Adrenal gland (tissue), 12 donors: ENCODE results near the gene HOXC11. TPM values are rescaled to one million over a fixed set of nuclear protein-coding genes. Genes with fewer than 3 reads are reported as not detected.

Experiments
- DNase-seq, 7 donors: peaks; one replicate each; pipeline ENCODE4 v3.0.0-alpha.2; 2019 to 2020
- H3K27ac ChIP-seq, 5 donors: fragments of 200-600 bp; sonication (generic) in 4 of 5; 1 replicate in 3 of 5; 2 replicates in 2 of 5; pipeline versions ENCODE4 v1.5.1 to v1.8.0; 2016 to 2020; ENCODE audit warnings: mild to moderate bottlenecking in 1 of 5
- H3K27me3 ChIP-seq: fragments of 200-600 bp; 2 replicates; pipeline ENCODE4 v1.8.0; 2021
- H3K36me3 ChIP-seq, 2 donors: fragments of 200-600 bp; replicated peaks in 1 of 2; 1 replicate in 1 of 2; 2 replicates in 1 of 2; pipeline versions ENCODE4 v1.5.1 to v1.8.0; 2018 to 2022
- H3K4me1 ChIP-seq, 2 donors: fragments of 200-600 bp; replicated peaks in 1 of 2; 1 replicate in 1 of 2; 2 replicates in 1 of 2; pipeline versions ENCODE4 v1.5.1 to v1.8.0; 2018 to 2021
- H3K4me3 ChIP-seq, 4 donors: fragments of 200-600 bp; sonication (generic) in 3 of 4; one replicate each; pipeline ENCODE4 v1.5.1; 2016 to 2018
- H3K9me3 ChIP-seq, 3 donors: fragments of 200-600 bp; sonication (generic) in 1 of 3; replicated peaks in 1 of 3; 1 replicate in 2 of 3; 2 replicates in 1 of 3; pipeline versions ENCODE4 v1.5.1 to v1.8.0; 2016 to 2021
- CTCF ChIP-seq, 6 experiments: fragments of 450-650 bp in 4 of 6; fragments of 200-600 bp in 2 of 6; sonication (generic) in 1 of 6; IDR thresholded peaks; 1 replicate in 5 of 6; 2 replicates in 1 of 6; pipeline versions ENCODE4 v1.5.1 to v1.8.0; 2016 to 2021; ENCODE audit warnings: antibody characterized with exemption in 6 of 6, mild to moderate bottlenecking in 2 of 6, moderate library complexity in 1 of 6
- POLR2A ChIP-seq, 2 donors: fragments of 450-650 bp; IDR thresholded peaks; one replicate each; pipeline ENCODE4 v1.6.1; 2017; ENCODE audit warnings: antibody characterized with exemption in 2 of 2, mild to moderate bottlenecking in 2 of 2, moderate library complexity in 1 of 2
- WGBS, 4 donors: extraction: QIAGEN DNeasy Blood & Tissue Kit in 2 of 4; methylation state at CpG; one replicate each; pipeline versions ENCODE4 v1.1.5 to v1.1.7; 2013 to 2017; 5-methylcytosine and 5-hydroxymethylcytosine counted together
- intact Hi-C, 2 donors: fragments of 100-400 bp; cut with DNase I; formaldehyde crosslinking; loops; one replicate each; pipeline versions ENCODE4 v1.14.1 to v1.15.0; 2022 to 2023
- polyA plus RNA-seq, 3 donors: library from polyadenylated mRNA; stranded (reverse); fragments of 200-250 nt in 2 of 3; fragments of 350-450 nt in 1 of 3; fragmentation: Illumina TruSeq in 1 of 3; extraction: RNeasy Lipid Tissue Mini Kit (QIAGEN cat#74804) in 1 of 3; gene quantifications; one replicate each; pipeline ENCODE4 v1.2.3, GENCODE V29; 2013 to 2014
- total RNA-seq, 9 donors: library from RNA; depleted of rRNA in 4 of 9; stranded (reverse); fragments of >200 nt in 4 of 9; fragments of 120-200 nt in 1 of 9; fragmentation: NEBNext Ultra II Directional in 1 of 9; extraction: Animal tissue kit (Norgen Biotek cat#: 25700) in 1 of 9; gene quantifications; one replicate each; pipeline versions ENCODE4 v1.1.0 to v1.2.4, GENCODE V29; 2013 to 2023
- donor health status: healthy with polysubstance abuse.
- donor health status: Bipolar disorder and iron deficiency.
- donor health status: DM: yes; HTN: yes; CAD: no.
- donor health status: DM: no; HTN: no; CAD: no.
- donor health status: DM: no; HTN: no; CAD: no.
- donor health status: DM: yes; HTN: yes; CAD: no.

The HOXC11 gene
- total and polyA plus RNA-seq, 12 donors, result not detected

- H3K27me3 ChIP-seq, result peaks cover 89% of the 10 kb centered on the region
- peaks cover 4 to 16% of the 10 kb centered on the region in 2 donors for H3K4me1 ChIP-seq
- WGBS, 4 donors, result 11 to 13% (median 12%) methylated on average over 28 of the region's 28 CpGs
- TF ChIP-seq POLR2A (IDR thresholded peaks at IDR 0.05) (no peak), CTCF (IDR thresholded peaks at IDR 0.05) (peak in 3 of 6 experiments; percentile 22 to 31 (median 23))
- DNase-seq, result peak in 2 of 7 donors; percentile 37 to 41
- no peak overlapping the region for H3K4me3 ChIP-seq
- intact Hi-C loops, result no loop called here
- H3K9me3 ChIP-seq, result no peaks in the 10 kb centered on the region
- H3K36me3 ChIP-seq, result no peaks in the 10 kb centered on the region
- no peak overlapping the region for H3K27ac ChIP-seq
Measured at GRCh38 chr12:53989227-53990113, 16.5 kb downstream of the HOXC11 start.

GRCh38 chr12:53990311-53991076, 17.6 kb downstream of the HOXC11 start:
- TF ChIP-seq CTCF (IDR thresholded peaks at IDR 0.05) (no peak), POLR2A (IDR thresholded peaks at IDR 0.05) (no peak)
- Histone ChIP-seq H3K4me3 (no peak overlapping the region), H3K9me3 (no peaks in the 10 kb centered on the region), H3K27me3 (peaks cover 93% of the 10 kb centered on the region), H3K4me1 (peaks cover 0 to 15% of the 10 kb centered on the region in 2 donors), H3K27ac (no peak overlapping the region), H3K36me3 (no peaks in the 10 kb centered on the region)
- 10 to 22% (median 12%) methylated on average over 21 to 27 of the region's 27 CpGs for WGBS, 4 donors
- DNase-seq, result no peak
- intact Hi-C loops, result no loop called here

- H3K4me3 ChIP-seq, result no peak overlapping the region
- peaks cover 0 to 9% of the 10 kb centered on the region in 2 donors for H3K4me1 ChIP-seq
- no peak for TF ChIP-seq POLR2A (IDR thresholded peaks at IDR 0.05)
- TF ChIP-seq CTCF (IDR thresholded peaks at IDR 0.05), result no peak
- 6 to 24% (median 9%) methylated on average over 5 to 8 of the region's 8 CpGs for WGBS, 4 donors
- intact Hi-C loops, result no loop called here
- DNase-seq, result no peak
- H3K27ac ChIP-seq, result no peak overlapping the region
- H3K27me3 ChIP-seq, result peaks cover 91% of the 10 kb centered on the region
- no peaks in the 10 kb centered on the region for H3K36me3 ChIP-seq
- no peaks in the 10 kb centered on the region for H3K9me3 ChIP-seq
Measured at GRCh38 chr12:53991077-53991460, 18.1 kb downstream of the HOXC11 start.

- intact Hi-C loops, result no loop called here
- no peak for TF ChIP-seq POLR2A (IDR thresholded peaks at IDR 0.05)
- TF ChIP-seq CTCF (IDR thresholded peaks at IDR 0.05), result no peak
- no peak for DNase-seq
Measured at GRCh38 chr12:53992377-53992889, 19.5 kb downstream of the HOXC11 start.

More at GRCh38 chr12:53992377-53992889, 19.5 kb downstream of the HOXC11 start:
- peaks cover 84% of the 10 kb centered on the region for H3K27me3 ChIP-seq
- H3K36me3 ChIP-seq, result no peaks in the 10 kb centered on the region
- no peak overlapping the region for H3K27ac ChIP-seq
- 56 to 70% (median 66%) methylated on average over 5 to 7 of the region's 7 CpGs for WGBS, 4 donors
- H3K4me1 ChIP-seq, result peaks cover 0 to 6% of the 10 kb centered on the region in 2 donors
- no peak overlapping the region for H3K4me3 ChIP-seq
- no peaks in the 10 kb centered on the region for H3K9me3 ChIP-seq
